WTC11 (cell line): ENCODE measurements around the gene OGFOD2. TPM values are rescaled to one million over a fixed set of nuclear protein-coding genes. Genes with fewer than 3 reads are reported as not detected.
A peak's percentile ranks its signal among the peaks of the same experiment; 100 is the strongest.

Experiments used
- ATAC-seq: fragments of 200-7000 bp; cut with Tn5 transposase; 2 replicates; pipeline ENCODE4 v1.10.0; 2021; ENCODE audit warnings: mild to moderate bottlenecking, moderate library complexity
- CTCF ChIA-PET: fragments of 300-600 bp; sonication (Branson Sonifier 250); formaldehyde crosslinking; loops from one replicate; lab custom pipeline; 2021; ENCODE audit warnings: antibody characterized with exemption; lab: Charles Lee
- POLR2A ChIA-PET: fragments of 350-600 bp; sonication (Branson Sonifier 250); formaldehyde crosslinking; loops from one replicate; lab custom pipeline; 2021; ENCODE audit warnings: antibody characterized with exemption; lab: Charles Lee
- DNase-seq: peaks from one replicate; pipeline ENCODE4 v3.0.0; 2021; ENCODE audit warnings: low spot score
- H3K27ac Mint-ChIP-seq: 2 replicates; pipeline ENCODE4 v1.8.0; 2021; ENCODE audit warnings: mixed read lengths
- H3K27me3 Mint-ChIP-seq: 2 replicates; pipeline ENCODE4 v1.8.0; 2021; ENCODE audit warnings: low read depth, mild to moderate bottlenecking, moderate library complexity, mixed read lengths
- H3K36me3 Mint-ChIP-seq: 2 replicates; pipeline ENCODE4 v1.8.0; 2021; ENCODE audit warnings: mixed read lengths
- H3K4me1 Mint-ChIP-seq: 2 replicates; pipeline ENCODE4 v1.8.0; 2022; ENCODE audit warnings: mixed read lengths
- H3K4me3 Mint-ChIP-seq: 2 replicates; pipeline ENCODE4 v1.8.0; 2021; ENCODE audit warnings: mild to moderate bottlenecking, moderate library complexity, mixed read lengths
- H3K9me3 Mint-ChIP-seq: 2 replicates; pipeline ENCODE4 v1.8.0; 2021; ENCODE audit warnings: mixed read lengths
- CREB1 ChIP-seq: sonication (generic); formaldehyde crosslinking; IDR thresholded peaks from 2 replicates; pipeline ENCODE4 v1.8.0; 2023; ENCODE audit warnings: mild to moderate bottlenecking, missing genetic modification reagents
- CREM ChIP-seq: sonication (generic); formaldehyde crosslinking; IDR thresholded peaks from 2 replicates; pipeline ENCODE4 v1.8.1; 2022; ENCODE audit warnings: mild to moderate bottlenecking, missing genetic modification reagents, moderate library complexity
- ELF4 ChIP-seq: sonication (generic); formaldehyde crosslinking; IDR thresholded peaks from 2 replicates; pipeline ENCODE4 v1.8.1; 2022; ENCODE audit warnings: low read depth, mild to moderate bottlenecking, moderate library complexity, missing genetic modification reagents
- FOXJ3 ChIP-seq: sonication (generic); formaldehyde crosslinking; IDR thresholded peaks from 2 replicates; pipeline ENCODE4 v1.9.0; 2021; ENCODE audit warnings: missing genetic modification reagents, mild to moderate bottlenecking, borderline replicate concordance
- GRHL2 ChIP-seq: fragments of 250-450 bp; sonication (Bioruptor Pico); IDR thresholded peaks from 2 replicates; pipeline ENCODE4 v1.8.0; 2022; ENCODE audit warnings: mild to moderate bottlenecking, moderate library complexity; ENCODE audit not compliant: insufficient replicate concordance, severe bottlenecking
- GTF2I ChIP-seq: fragments of 250-450 bp; sonication (Bioruptor Pico); conservative IDR thresholded peaks from 2 replicates; pipeline ENCODE4 v1.4.0; 2021; ENCODE audit warnings: mild to moderate bottlenecking
- NFE2L1 ChIP-seq: sonication (generic); formaldehyde crosslinking; IDR thresholded peaks from 2 replicates; pipeline ENCODE4 v1.8.1; 2023; ENCODE audit warnings: missing genetic modification reagents
- SMAD3 ChIP-seq: sonication (generic); formaldehyde crosslinking; IDR thresholded peaks from 2 replicates; pipeline ENCODE4 v1.8.0; 2022; ENCODE audit warnings: missing genetic modification reagents, mild to moderate bottlenecking, borderline replicate concordance
- SP1 ChIP-seq: sonication (generic); formaldehyde crosslinking; conservative IDR thresholded peaks from 2 replicates; pipeline ENCODE4 v1.8.1; 2022; ENCODE audit warnings: missing genetic modification reagents
- TEAD4 ChIP-seq: sonication (generic); formaldehyde crosslinking; IDR thresholded peaks from 2 replicates; pipeline ENCODE4 v1.8.0; 2022; ENCODE audit warnings: mild to moderate bottlenecking, missing genetic modification reagents
- ZBTB21 ChIP-seq: sonication (generic); formaldehyde crosslinking; IDR thresholded peaks from 2 replicates; pipeline ENCODE4 v1.8.1; 2023; ENCODE audit warnings: mild to moderate bottlenecking, missing genetic modification reagents, borderline replicate concordance
- ZNF416 ChIP-seq: fragments of 250-450 bp; sonication (Bioruptor Pico); IDR thresholded peaks from 2 replicates; pipeline ENCODE4 v1.9.0; 2021; ENCODE audit warnings: mild to moderate bottlenecking, inconsistent platforms
- ZNF423 ChIP-seq: fragments of 250-450 bp; sonication (Bioruptor Pico); IDR thresholded peaks from 2 replicates; pipeline ENCODE4 v2.1.2; 2022; ENCODE audit warnings: mild to moderate bottlenecking, moderate library complexity
- total RNA-seq: library from RNA; stranded (reverse); gene quantifications from 3 replicates; pipeline ENCODE4 v1.2.3, GENCODE V29; 2021
- TF ChIP-seq, protein P1 (sequence below): sonication (generic); formaldehyde crosslinking; IDR thresholded peaks from 2 replicates; pipeline ENCODE4 v1.8.1; 2023; ENCODE audit warnings: mild to moderate bottlenecking, missing genetic modification reagents
- TF ChIP-seq, protein P2 (sequence below): sonication (generic); formaldehyde crosslinking; IDR thresholded peaks from 2 replicates; pipeline ENCODE4 v1.8.0; 2022; ENCODE audit warnings: mild to moderate bottlenecking, missing genetic modification reagents
- TF ChIP-seq, protein P3 (sequence below): sonication (generic); formaldehyde crosslinking; IDR thresholded peaks from 2 replicates; pipeline ENCODE4 v1.8.1; 2023; ENCODE audit warnings: mild to moderate bottlenecking, missing genetic modification reagents, borderline replicate concordance
- TF ChIP-seq, protein P4 (sequence below): sonication (generic); formaldehyde crosslinking; IDR thresholded peaks from 2 replicates; pipeline ENCODE4 v1.8.1; 2022; ENCODE audit warnings: mild to moderate bottlenecking, missing genetic modification reagents, moderate library complexity, borderline replicate concordance
- TF ChIP-seq, protein P5 (sequence below): fragments of 250-450 bp; sonication (Bioruptor Pico); IDR thresholded peaks from 2 replicates; pipeline ENCODE4 v1.8.0; 2021; ENCODE audit warnings: mild to moderate bottlenecking

The OGFOD2 gene
- total RNA-seq, 1 experiment from 2014 or later: 28.1 TPM

DNA sequence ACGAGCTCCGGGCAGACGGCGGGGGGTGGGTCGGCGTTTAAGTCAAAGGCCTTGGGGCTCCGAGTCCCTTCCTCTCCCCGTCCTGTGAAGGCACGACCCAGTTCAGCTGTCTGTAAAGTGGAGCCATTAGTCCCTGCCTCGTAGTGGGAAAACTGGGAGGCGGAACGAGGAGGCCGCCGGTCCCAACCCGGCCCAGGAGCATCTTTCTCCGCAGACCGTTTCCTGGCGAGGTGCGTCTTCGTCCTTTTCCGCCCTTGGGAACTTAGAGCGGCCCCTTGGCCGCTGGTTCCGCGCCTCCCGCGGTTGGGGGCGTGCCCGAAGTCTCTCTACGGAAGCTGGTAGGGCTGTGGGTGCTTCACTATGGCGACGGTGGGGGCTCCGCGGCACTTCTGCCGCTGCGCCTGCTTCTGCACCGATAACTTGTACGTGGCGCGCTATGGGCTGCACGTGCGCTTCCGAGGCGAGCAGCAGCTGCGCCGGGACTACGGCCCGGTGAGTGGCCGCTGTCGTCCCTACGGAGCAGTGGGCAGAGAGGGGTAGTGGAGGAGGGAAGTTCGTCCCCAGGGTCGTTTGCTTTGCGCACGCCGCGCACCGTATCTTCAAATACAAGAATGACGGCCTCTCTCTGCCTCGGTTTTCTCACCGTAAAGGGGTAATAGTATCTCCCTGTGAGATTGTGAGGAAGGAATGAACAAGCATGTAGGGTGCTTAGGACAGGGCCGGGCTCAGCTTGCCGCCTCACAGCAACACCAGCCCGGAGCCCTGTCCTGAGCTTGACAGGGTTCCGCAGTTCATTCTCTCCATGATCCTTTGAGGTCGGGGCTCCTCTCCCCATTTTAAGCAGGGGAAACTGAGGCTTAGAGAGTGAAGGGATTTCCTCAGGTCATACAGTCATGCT is at the start of gene OGFOD2 (continued):
- TF ChIP-seq SP1 (CRISPR knock-in tag) (peak; percentile 84), ZBTB21 (CRISPR knock-in tag) (no peak), CREM (peak; percentile 54; the same call in 1 of the 2 replicates), SMAD3 (peak; percentile 87; the same call in 1 of the 2 replicates), TEAD4 (CRISPR knock-in tag) (no peak), GRHL2 (CRISPR knock-in tag) (no peak), CREB1 (CRISPR knock-in tag) (no peak), ZNF416 (CRISPR knock-in tag) (no peak), GTF2I (CRISPR knock-in tag) (no peak)
- TF ChIP-seq, protein P1, sequence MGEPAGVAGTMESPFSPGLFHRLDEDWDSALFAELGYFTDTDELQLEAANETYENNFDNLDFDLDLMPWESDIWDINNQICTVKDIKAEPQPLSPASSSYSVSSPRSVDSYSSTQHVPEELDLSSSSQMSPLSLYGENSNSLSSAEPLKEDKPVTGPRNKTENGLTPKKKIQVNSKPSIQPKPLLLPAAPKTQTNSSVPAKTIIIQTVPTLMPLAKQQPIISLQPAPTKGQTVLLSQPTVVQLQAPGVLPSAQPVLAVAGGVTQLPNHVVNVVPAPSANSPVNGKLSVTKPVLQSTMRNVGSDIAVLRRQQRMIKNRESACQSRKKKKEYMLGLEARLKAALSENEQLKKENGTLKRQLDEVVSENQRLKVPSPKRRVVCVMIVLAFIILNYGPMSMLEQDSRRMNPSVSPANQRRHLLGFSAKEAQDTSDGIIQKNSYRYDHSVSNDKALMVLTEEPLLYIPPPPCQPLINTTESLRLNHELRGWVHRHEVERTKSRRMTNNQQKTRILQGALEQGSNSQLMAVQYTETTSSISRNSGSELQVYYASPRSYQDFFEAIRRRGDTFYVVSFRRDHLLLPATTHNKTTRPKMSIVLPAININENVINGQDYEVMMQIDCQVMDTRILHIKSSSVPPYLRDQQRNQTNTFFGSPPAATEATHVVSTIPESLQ (CRISPR knock-in tag): no peak
- TF ChIP-seq, protein P2, sequence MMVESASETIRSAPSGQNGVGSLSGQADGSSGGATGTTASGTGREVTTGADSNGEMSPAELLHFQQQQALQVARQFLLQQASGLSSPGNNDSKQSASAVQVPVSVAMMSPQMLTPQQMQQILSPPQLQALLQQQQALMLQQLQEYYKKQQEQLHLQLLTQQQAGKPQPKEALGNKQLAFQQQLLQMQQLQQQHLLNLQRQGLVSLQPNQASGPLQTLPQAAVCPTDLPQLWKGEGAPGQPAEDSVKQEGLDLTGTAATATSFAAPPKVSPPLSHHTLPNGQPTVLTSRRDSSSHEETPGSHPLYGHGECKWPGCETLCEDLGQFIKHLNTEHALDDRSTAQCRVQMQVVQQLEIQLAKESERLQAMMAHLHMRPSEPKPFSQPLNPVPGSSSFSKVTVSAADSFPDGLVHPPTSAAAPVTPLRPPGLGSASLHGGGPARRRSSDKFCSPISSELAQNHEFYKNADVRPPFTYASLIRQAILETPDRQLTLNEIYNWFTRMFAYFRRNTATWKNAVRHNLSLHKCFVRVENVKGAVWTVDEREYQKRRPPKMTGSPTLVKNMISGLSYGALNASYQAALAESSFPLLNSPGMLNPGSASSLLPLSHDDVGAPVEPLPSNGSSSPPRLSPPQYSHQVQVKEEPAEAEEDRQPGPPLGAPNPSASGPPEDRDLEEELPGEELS (CRISPR knock-in tag): no peak
- TF ChIP-seq, protein P3, sequence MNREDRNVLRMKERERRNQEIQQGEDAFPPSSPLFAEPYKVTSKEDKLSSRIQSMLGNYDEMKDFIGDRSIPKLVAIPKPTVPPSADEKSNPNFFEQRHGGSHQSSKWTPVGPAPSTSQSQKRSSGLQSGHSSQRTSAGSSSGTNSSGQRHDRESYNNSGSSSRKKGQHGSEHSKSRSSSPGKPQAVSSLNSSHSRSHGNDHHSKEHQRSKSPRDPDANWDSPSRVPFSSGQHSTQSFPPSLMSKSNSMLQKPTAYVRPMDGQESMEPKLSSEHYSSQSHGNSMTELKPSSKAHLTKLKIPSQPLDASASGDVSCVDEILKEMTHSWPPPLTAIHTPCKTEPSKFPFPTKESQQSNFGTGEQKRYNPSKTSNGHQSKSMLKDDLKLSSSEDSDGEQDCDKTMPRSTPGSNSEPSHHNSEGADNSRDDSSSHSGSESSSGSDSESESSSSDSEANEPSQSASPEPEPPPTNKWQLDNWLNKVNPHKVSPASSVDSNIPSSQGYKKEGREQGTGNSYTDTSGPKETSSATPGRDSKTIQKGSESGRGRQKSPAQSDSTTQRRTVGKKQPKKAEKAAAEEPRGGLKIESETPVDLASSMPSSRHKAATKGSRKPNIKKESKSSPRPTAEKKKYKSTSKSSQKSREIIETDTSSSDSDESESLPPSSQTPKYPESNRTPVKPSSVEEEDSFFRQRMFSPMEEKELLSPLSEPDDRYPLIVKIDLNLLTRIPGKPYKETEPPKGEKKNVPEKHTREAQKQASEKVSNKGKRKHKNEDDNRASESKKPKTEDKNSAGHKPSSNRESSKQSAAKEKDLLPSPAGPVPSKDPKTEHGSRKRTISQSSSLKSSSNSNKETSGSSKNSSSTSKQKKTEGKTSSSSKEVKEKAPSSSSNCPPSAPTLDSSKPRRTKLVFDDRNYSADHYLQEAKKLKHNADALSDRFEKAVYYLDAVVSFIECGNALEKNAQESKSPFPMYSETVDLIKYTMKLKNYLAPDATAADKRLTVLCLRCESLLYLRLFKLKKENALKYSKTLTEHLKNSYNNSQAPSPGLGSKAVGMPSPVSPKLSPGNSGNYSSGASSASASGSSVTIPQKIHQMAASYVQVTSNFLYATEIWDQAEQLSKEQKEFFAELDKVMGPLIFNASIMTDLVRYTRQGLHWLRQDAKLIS (CRISPR knock-in tag): no peak
- TF ChIP-seq, protein P4, sequence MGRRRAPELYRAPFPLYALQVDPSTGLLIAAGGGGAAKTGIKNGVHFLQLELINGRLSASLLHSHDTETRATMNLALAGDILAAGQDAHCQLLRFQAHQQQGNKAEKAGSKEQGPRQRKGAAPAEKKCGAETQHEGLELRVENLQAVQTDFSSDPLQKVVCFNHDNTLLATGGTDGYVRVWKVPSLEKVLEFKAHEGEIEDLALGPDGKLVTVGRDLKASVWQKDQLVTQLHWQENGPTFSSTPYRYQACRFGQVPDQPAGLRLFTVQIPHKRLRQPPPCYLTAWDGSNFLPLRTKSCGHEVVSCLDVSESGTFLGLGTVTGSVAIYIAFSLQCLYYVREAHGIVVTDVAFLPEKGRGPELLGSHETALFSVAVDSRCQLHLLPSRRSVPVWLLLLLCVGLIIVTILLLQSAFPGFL (CRISPR knock-in tag): no peak

DNA sequence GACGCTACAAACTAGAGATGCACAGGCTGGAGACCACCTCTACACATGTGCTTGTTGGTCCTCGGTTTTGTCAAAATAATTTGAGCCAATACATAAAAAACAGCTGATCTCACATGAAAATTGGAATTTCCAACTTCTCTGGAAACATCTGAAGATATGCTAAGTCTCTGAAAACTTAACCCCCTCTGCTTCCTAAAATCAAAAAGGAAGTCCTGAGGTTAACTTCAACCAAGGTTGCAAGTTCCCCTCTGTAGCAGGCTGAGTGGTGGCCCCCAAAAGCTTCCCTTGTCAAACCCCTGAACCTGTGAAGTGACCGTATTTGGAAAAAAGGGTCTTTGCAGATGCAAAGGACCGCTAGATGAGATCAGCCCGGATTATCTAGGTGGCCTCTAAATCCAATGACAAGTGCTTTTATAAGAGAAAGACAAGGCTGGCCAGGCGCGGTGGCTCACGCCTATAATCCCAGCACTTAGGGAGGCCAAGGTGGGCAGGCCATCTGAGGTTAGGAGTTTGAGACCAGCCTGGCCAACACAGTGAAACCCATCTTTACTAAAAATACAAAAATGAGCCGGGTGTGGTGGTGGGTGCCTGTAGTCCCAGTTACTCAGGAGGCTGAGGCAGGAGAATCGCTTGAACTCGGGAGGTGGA is 47.2 kb upstream of the OGFOD2 start:
- no peaks in the 10 kb centered on the region for H3K36me3 Mint-ChIP-seq
- ATAC-seq (no peak), DNase-seq (no peak)
- no peak overlapping the region for H3K27ac Mint-ChIP-seq
- no peak overlapping the region for H3K4me3 Mint-ChIP-seq
- H3K27me3 Mint-ChIP-seq: no peaks in the 10 kb centered on the region; the same call in 1 of the 2 replicates
- ChIA-PET POLR2A (no interaction called here), CTCF (no interaction called here)
- no peaks in the 10 kb centered on the region for H3K4me1 Mint-ChIP-seq
- H3K9me3 Mint-ChIP-seq: no peaks in the 10 kb centered on the region
- TF ChIP-seq, protein P3 (CRISPR knock-in tag): no peak
- TF ChIP-seq ELF4 (CRISPR knock-in tag) (no peak), NFE2L1 (CRISPR knock-in tag) (no peak), FOXJ3 (no peak), ZNF423 (no peak)
- TF ChIP-seq, protein P4 (CRISPR knock-in tag): no peak
- TF ChIP-seq, protein P5, sequence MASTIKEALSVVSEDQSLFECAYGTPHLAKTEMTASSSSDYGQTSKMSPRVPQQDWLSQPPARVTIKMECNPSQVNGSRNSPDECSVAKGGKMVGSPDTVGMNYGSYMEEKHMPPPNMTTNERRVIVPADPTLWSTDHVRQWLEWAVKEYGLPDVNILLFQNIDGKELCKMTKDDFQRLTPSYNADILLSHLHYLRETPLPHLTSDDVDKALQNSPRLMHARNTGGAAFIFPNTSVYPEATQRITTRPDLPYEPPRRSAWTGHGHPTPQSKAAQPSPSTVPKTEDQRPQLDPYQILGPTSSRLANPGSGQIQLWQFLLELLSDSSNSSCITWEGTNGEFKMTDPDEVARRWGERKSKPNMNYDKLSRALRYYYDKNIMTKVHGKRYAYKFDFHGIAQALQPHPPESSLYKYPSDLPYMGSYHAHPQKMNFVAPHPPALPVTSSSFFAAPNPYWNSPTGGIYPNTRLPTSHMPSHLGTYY (CRISPR knock-in tag): no peak
